HEK293 (cell line): ENCODE results near the gene HSD17B7.
"Not testable (repeated sequence)": the region's sequence is repeated elsewhere in the genome, so short reads cannot be mapped to it uniquely, and the experiment has no call there.

Experiments
- CTCF ChIP-seq: fragments of 450-650 bp; formaldehyde crosslinking; IDR thresholded peaks from 2 replicates; pipeline ENCODE4 v1.5.1; 2016; ENCODE audit warnings: missing biosample characterization, missing genetic modification characterization
- PBX3 ChIP-seq: sonication (generic); formaldehyde crosslinking; IDR thresholded peaks from 2 replicates; pipeline ENCODE4 v1.8.1; 2022; ENCODE audit warnings: mild to moderate bottlenecking, moderate library complexity, missing genetic modification reagents
- REST ChIP-seq: fragments of 450-650 bp; formaldehyde crosslinking; IDR thresholded peaks from 2 replicates; pipeline ENCODE4 v1.5.1; 2016; ENCODE audit warnings: missing biosample characterization, missing genetic modification characterization
- ZNF621 ChIP-seq: fragments of 450-650 bp; formaldehyde crosslinking; IDR thresholded peaks from 2 replicates; pipeline ENCODE4 v1.5.1; 2017; ENCODE audit warnings: missing biosample characterization, missing genetic modification characterization

GRCh38 chr1:162818136-162818535, 27.6 kb downstream of the HSD17B7 start:
- not testable (repeated sequence) for TF ChIP-seq REST (tag by site-specific recombination); CTCF; PBX3 (CRISPR knock-in tag); ZNF621 (tag by site-specific recombination)
